A673 (cell line): ENCODE results near the gene CAMSAP1.

Source experiments
- EZH2 ChIP-seq: fragments of 200-600 bp; sonication (generic); IDR thresholded peaks from 2 replicates; pipeline ENCODE4 v1.6.1; 2017; ENCODE audit warnings: borderline replicate concordance, low read depth, mild to moderate bottlenecking, mixed read lengths, antibody characterized with exemption, low read length; ENCODE audit not compliant: poor library complexity, severe bottlenecking
- TF ChIP-seq, protein P1 (sequence below): fragments of 300-800, 200-600 bp; sonication (generic); conservative IDR thresholded peaks from 2 replicates; pipeline ENCODE4 v1.5.1; 2017; ENCODE audit warnings: low read depth, mild to moderate bottlenecking, antibody characterized with exemption, low read length, moderate library complexity, mixed read lengths

DNA sequence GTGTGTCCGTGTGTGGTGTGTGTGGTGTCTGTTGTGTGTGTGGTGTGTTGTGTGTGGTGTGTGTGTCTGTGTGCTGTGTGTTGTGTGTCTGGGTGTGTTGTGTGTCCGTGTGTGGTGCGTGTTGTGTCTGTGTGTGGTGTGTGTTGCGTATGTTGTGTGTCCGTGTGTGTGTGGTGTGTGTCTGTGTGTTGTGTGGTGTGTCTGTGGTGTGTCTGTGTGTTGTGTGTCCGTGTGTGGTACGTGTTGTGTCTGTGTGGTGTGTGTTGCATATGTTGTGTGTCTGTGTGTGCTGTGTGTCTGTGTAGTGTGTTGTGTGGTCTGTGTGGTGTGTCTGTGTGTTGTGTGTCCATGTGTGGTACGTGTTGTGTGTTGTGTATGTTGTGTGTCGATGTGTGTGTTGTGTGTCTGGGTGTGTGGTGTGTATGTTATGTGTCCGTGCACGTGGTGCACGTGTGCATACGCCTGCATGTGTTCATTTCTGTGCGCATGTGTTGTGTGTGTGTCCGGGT lies 133.1 kb downstream of the CAMSAP1 start:
- TF ChIP-seq, protein P1, sequence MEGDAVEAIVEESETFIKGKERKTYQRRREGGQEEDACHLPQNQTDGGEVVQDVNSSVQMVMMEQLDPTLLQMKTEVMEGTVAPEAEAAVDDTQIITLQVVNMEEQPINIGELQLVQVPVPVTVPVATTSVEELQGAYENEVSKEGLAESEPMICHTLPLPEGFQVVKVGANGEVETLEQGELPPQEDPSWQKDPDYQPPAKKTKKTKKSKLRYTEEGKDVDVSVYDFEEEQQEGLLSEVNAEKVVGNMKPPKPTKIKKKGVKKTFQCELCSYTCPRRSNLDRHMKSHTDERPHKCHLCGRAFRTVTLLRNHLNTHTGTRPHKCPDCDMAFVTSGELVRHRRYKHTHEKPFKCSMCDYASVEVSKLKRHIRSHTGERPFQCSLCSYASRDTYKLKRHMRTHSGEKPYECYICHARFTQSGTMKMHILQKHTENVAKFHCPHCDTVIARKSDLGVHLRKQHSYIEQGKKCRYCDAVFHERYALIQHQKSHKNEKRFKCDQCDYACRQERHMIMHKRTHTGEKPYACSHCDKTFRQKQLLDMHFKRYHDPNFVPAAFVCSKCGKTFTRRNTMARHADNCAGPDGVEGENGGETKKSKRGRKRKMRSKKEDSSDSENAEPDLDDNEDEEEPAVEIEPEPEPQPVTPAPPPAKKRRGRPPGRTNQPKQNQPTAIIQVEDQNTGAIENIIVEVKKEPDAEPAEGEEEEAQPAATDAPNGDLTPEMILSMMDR, result no peak
- TF ChIP-seq EZH2, result no peak
